Panc1 (cell line): ENCODE results near the gene CYP8B1. TPM values are rescaled to one million over a fixed set of nuclear protein-coding genes. Genes with fewer than 3 reads are reported as not detected.
"Not testable (repeated sequence)": the region's sequence is repeated elsewhere in the genome, so short reads cannot be mapped to it uniquely, and the experiment has no call there.

ENCODE experiments used
- ATAC-seq: fragments of 200-7000 bp; cut with Tn5 transposase; 2 replicates; pipeline ENCODE4 v1.9.1; 2020; ENCODE audit warnings: mild to moderate bottlenecking, moderate library complexity
- BruUV-seq: library from RNA; stranded (reverse); fragments of 400-500 nt; replicated peaks from 2 replicates; lab custom pipeline; 2021; lab: Mats Ljungman, UMichigan
- CTCF ChIA-PET: fragments of 300-600 bp; sonication (Branson Sonifier 250); formaldehyde crosslinking; loops from one replicate; lab custom pipeline; 2022; ENCODE audit warnings: antibody characterized with exemption; lab: Charles Lee
- POLR2A ChIA-PET: fragments of 300-600 bp; sonication (Branson Sonifier 250); formaldehyde crosslinking; loops from one replicate; lab custom pipeline; 2022; ENCODE audit warnings: antibody characterized with exemption; lab: Charles Lee
- DNase-seq: peaks from one replicate; pipeline ENCODE4 v3.0.0-alpha.2; 2010; ENCODE audit warnings: low read depth, low spot score
- H3K27ac ChIP-seq: 2 replicates; pipeline ENCODE4 v1.5.1; 2011; ENCODE audit warnings: mild to moderate bottlenecking, low read length, inconsistent platforms
- H3K27me3 ChIP-seq: fragments of 200-500 bp; sonication (Bioruptor generic); 2 replicates; pipeline ENCODE4 v1.6.0; 2014; ENCODE audit warnings: low read length, inconsistent platforms; ENCODE audit not compliant: control insufficient read depth, insufficient read depth
- H3K36me3 ChIP-seq: fragments of 200-500 bp; sonication (Bioruptor generic); 2 replicates; pipeline ENCODE4 v1.5.1; 2014; ENCODE audit warnings: inconsistent platforms, mild to moderate bottlenecking, low read length, moderate library complexity; ENCODE audit not compliant: control insufficient read depth, insufficient read depth
- H3K4me1 ChIP-seq: 2 replicates; pipeline ENCODE4 v1.5.1; 2011; ENCODE audit warnings: inconsistent platforms, mild to moderate bottlenecking, low read length, moderate library complexity; ENCODE audit not compliant: control insufficient read depth, insufficient read depth
- H3K4me3 ChIP-seq, 2 experiments: 2 replicates each; pipeline ENCODE4 v1.5.1; 2011 to 2012; ENCODE audit warnings: low read depth in 2 of 2, low read length in 2 of 2, mild to moderate bottlenecking in 2 of 2, inconsistent platforms in 1 of 2, moderate library complexity in 1 of 2
- H3K9me3 ChIP-seq: fragments of 200-500 bp; sonication (Bioruptor generic); 2 replicates; pipeline ENCODE4 v1.5.1; 2014; ENCODE audit warnings: low read depth, mild to moderate bottlenecking, inconsistent platforms, low read length, moderate library complexity; ENCODE audit not compliant: control insufficient read depth, insufficient read depth
- CTCF ChIP-seq: fragments of 450-650 bp; IDR thresholded peaks from 2 replicates; pipeline ENCODE4 v1.5.1; 2017; ENCODE audit warnings: mild to moderate bottlenecking
- POLR2AphosphoS5 ChIP-seq: IDR thresholded peaks from 2 replicates; pipeline ENCODE4 v1.6.1; 2012; ENCODE audit warnings: mild to moderate bottlenecking, low read depth, low read length, moderate library complexity
- REST ChIP-seq, 2 experiments: IDR thresholded peaks; 2 replicates each; pipeline ENCODE4 v1.6.1; 2011 to 2012; ENCODE audit warnings: low read depth in 2 of 2, control low read depth in 1 of 2, low read length in 1 of 2, mild to moderate bottlenecking in 1 of 2, moderate library complexity in 1 of 2; ENCODE audit not compliant: insufficient read depth in 1 of 2
- SIN3A ChIP-seq: IDR thresholded peaks from 2 replicates; pipeline ENCODE4 v1.6.1; 2012; ENCODE audit warnings: low read depth, mild to moderate bottlenecking, low read length, moderate library complexity, borderline replicate concordance; ENCODE audit not compliant: insufficient read depth
- TCF7L2 ChIP-seq: IDR thresholded peaks from 2 replicates; pipeline ENCODE4 v1.6.1; 2011; ENCODE audit warnings: mild to moderate bottlenecking, low read depth, low read length, inconsistent platforms
- in situ Hi-C: cut with HindIII; loops from 2 replicates; pipeline ENCODE4 v1.10.0; 2016; ENCODE audit warnings: low sequenced_read_pairs, low pct_unique_long_range_greater_than_20kb
- intact Hi-C: fragments of 100-400 bp; cut with micrococcal nuclease; formaldehyde crosslinking; loops from one replicate; pipeline ENCODE4 v1.10.0; 2022; ENCODE audit not compliant: unreplicated experiment
- total RNA-seq: library from RNA; stranded (reverse); gene quantifications from one replicate; pipeline ENCODE4 v1.2.1, GENCODE V29; 2021; ENCODE audit not compliant: unreplicated experiment

The CYP8B1 gene
- total RNA-seq, 1 experiment from 2014 or later = 0.08 TPM

- in situ Hi-C loops = no loop called here
- Histone ChIP-seq H3K9me3 (no peaks in the 10 kb centered on the region), H3K27ac (no peak overlapping the region), H3K27me3 (no peaks in the 10 kb centered on the region), H3K36me3 (no peaks in the 10 kb centered on the region), H3K4me3 (no peak overlapping the region), H3K4me1 (no peaks in the 10 kb centered on the region)
- TF ChIP-seq REST (IDR thresholded peaks at IDR 0.05; ENCODE audit: insufficient read depth in 1 of 2, low read depth in 2 of 2, low read length in 1 of 2) (no peak), TCF7L2 (no peak), POLR2AphosphoS5 (no peak), SIN3A (no peak), CTCF (no peak)
- no peak for ATAC-seq
- intact Hi-C loops = no loop called here
- DNase-seq = no peak
- POLR2A ChIA-PET = no interaction called here
- BruUV-seq = no TSS peak
- CTCF ChIA-PET = no interaction called here
Observed at GRCh38 chr3:42886294-42886822, 10.7 kb upstream of the CYP8B1 start.

- BruUV-seq = no TSS peak
- Histone ChIP-seq H3K4me1 (no peaks in the 10 kb centered on the region), H3K27me3 (no peaks in the 10 kb centered on the region), H3K36me3 (no peaks in the 10 kb centered on the region), H3K27ac (no peak overlapping the region), H3K9me3 (no peaks in the 10 kb centered on the region), H3K4me3 (no peak overlapping the region)
- in situ Hi-C loops (no loop called here), intact Hi-C loops (no loop called here)
- POLR2A ChIA-PET = no interaction called here
- DNase-seq (no peak), ATAC-seq (no peak)
- CTCF ChIA-PET = no interaction called here
- TF ChIP-seq CTCF = no peak
- TF ChIP-seq TCF7L2 = no peak
- TF ChIP-seq SIN3A = no peak
- TF ChIP-seq POLR2AphosphoS5 = no peak
- no peak for TF ChIP-seq REST (IDR thresholded peaks at IDR 0.05; ENCODE audit: insufficient read depth in 1 of 2, low read depth in 2 of 2, low read length in 1 of 2)
Observed at GRCh38 chr3:42884324-42884723, 8.6 kb upstream of the CYP8B1 start.

- DNase-seq, BruUV-seq, CTCF ChIA-PET, H3K27ac ChIP-seq, H3K27me3 ChIP-seq, ATAC-seq, H3K4me1 ChIP-seq, H3K9me3 ChIP-seq, intact Hi-C loops, in situ Hi-C loops, H3K36me3 ChIP-seq, POLR2A ChIA-PET, H3K4me3 ChIP-seq: not testable (repeated sequence)
Observed at GRCh38 chr3:42883251-42883930, 7.7 kb upstream of the CYP8B1 start.
